ENCODE measurements around the gene VLDLR. TPM values are rescaled to one million over a fixed set of nuclear protein-coding genes. Genes with fewer than 3 reads are reported as not detected.
A peak's percentile ranks its signal among the peaks of the same experiment; 100 is the strongest.

The VLDLR gene
- total RNA-seq (10 to 100 TPM; 32.3 to 35.4 TPM), polyA plus RNA-seq (ENCODE audit: insufficient read length in 2 of 2) (10 to 100 TPM; 28.5 to 32.7 TPM)
- long read RNA-seq, donor 1, full-length matches to known transcripts, result 5 of 5 reads
- long read RNA-seq, donor 1, partial matches to known transcripts, result 0 of 5 reads
- long read RNA-seq, donor 1, other reads (novel, unspliced or antisense), result 0 of 5 reads
- long read RNA-seq, donor 2, full-length matches to known transcripts, result 1 of 1 reads
- long read RNA-seq, donor 2, partial matches to known transcripts, result 0 of 1 reads
- long read RNA-seq, donor 2, other reads (novel, unspliced or antisense), result 0 of 1 reads
- long read RNA-seq, donor 3, full-length matches to known transcripts, result 3 of 3 reads
- long read RNA-seq, donor 3, partial matches to known transcripts, result 0 of 3 reads
- long read RNA-seq, donor 3, other reads (novel, unspliced or antisense), result 0 of 3 reads
- long read RNA-seq, donor 4, partial matches to known transcripts, result 0 of 1 reads
- long read RNA-seq, donor 4, other reads (novel, unspliced or antisense), result 0 of 1 reads

- Histone ChIP-seq H3K4me3 (ENCODE audit: low read depth, low read length) (peak within 1 kb of the TSS; percentile 82), H3K9me3 (ENCODE audit: control insufficient read depth, insufficient read depth, low read length) (no peaks in the 10 kb centered on the region), H3K4me1 (ENCODE audit: control insufficient read depth, insufficient read depth, low read length) (peaks cover 13% of the 10 kb centered on the region), H3K27ac (ENCODE audit: low read depth, low read length) (peak within 1 kb of the TSS; percentile 78), H3K36me3 (ENCODE audit: control insufficient read depth, insufficient read depth, low read length) (no peaks in the 10 kb centered on the region), H3K27me3 (ENCODE audit: control insufficient read depth, insufficient read depth, low read length) (no peaks in the 10 kb centered on the region)
- peak; percentile 36 to 92 (median 66) for DNase-seq (ENCODE audit: low read depth in 4 of 6, low spot score in 6 of 6)
- WGBS (ENCODE audit: insufficient coverage), result 0% methylated on average over 62 of the region's 72 CpGs
These were observed at the start of gene VLDLR for GRCh38 chr9:2621722-2622460. TSS of gene VLDLR (plus strand) at chr9:2621787. CDS start at chr9:2622190, 403 bp downstream.

DNA sequence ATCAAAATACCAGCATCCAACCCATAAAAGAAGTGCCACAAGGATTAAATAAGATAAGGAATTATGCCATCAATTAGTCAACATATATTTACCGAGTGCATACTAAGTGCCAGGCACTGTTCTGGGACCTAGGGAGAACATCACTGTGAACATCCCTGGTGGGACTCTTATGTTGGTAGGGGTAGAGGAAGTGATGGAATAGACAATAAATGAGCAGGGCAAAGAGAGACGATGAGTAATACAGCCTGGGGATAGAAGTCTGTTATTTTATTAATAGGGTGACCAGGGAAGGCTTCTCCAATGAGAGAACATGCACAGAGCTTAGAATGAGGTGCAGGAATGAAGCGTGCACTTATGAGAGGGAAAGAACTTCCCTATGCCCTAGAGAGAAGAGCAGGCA, 47.4 kb upstream of the VLDLR start:
- H3K4me3 ChIP-seq (ENCODE audit: low read depth, low read length), result no peak overlapping the region
- no peaks in the 10 kb centered on the region for H3K9me3 ChIP-seq (ENCODE audit: control insufficient read depth, insufficient read depth, low read length)
- DNase-seq (ENCODE audit: low read depth in 4 of 6, low spot score in 6 of 6), result no peak
- H3K4me1 ChIP-seq (ENCODE audit: control insufficient read depth, insufficient read depth, low read length), result no peaks in the 10 kb centered on the region
- WGBS (ENCODE audit: insufficient coverage), result 86% methylated on average over 1 of the region's 3 CpGs
- no peak overlapping the region for H3K27ac ChIP-seq (ENCODE audit: low read depth, low read length)
- no peaks in the 10 kb centered on the region for H3K36me3 ChIP-seq (ENCODE audit: control insufficient read depth, insufficient read depth, low read length)
- no peaks in the 10 kb centered on the region for H3K27me3 ChIP-seq (ENCODE audit: control insufficient read depth, insufficient read depth, low read length)

DNA sequence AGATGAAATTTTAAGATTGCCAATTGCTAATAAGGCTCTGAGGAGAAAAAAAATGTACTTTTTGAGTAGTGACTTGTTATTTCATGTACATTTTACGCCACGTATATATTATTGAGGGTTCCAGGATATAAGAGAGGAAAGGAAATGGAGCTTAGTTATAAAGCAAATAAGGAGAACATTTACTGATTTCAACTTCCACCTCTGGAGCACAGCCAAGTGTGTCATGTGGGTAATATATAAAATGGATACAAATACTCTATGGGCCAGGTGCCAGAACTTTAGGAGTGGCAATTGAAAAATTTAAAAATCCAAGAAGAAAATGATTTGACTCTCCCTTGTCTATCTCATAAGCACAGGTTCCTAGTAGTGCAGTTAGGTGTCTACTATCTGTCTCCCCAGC, 45.0 kb upstream of the VLDLR start:
- Histone ChIP-seq H3K27ac (ENCODE audit: low read depth, low read length) (no peak overlapping the region), H3K27me3 (ENCODE audit: control insufficient read depth, insufficient read depth, low read length) (no peaks in the 10 kb centered on the region), H3K4me3 (ENCODE audit: low read depth, low read length) (no peak overlapping the region), H3K36me3 (ENCODE audit: control insufficient read depth, insufficient read depth, low read length) (no peaks in the 10 kb centered on the region), H3K9me3 (ENCODE audit: control insufficient read depth, insufficient read depth, low read length) (no peaks in the 10 kb centered on the region), H3K4me1 (ENCODE audit: control insufficient read depth, insufficient read depth, low read length) (no peaks in the 10 kb centered on the region)
- DNase-seq (ENCODE audit: low read depth in 4 of 6, low spot score in 6 of 6), result peak in 1 of 6 donors; percentile 48
- no CpG with 5 or more reads among the region's 2 CpGs for WGBS (ENCODE audit: insufficient coverage)

GRCh38 chr9:2583308-2584013, 38.1 kb upstream of the VLDLR start:
- no peaks in the 10 kb centered on the region for H3K36me3 ChIP-seq (ENCODE audit: control insufficient read depth, insufficient read depth, low read length)
- no peak overlapping the region for H3K27ac ChIP-seq (ENCODE audit: low read depth, low read length)
- no peaks in the 10 kb centered on the region for H3K9me3 ChIP-seq (ENCODE audit: control insufficient read depth, insufficient read depth, low read length)
- H3K4me1 ChIP-seq (ENCODE audit: control insufficient read depth, insufficient read depth, low read length), result no peaks in the 10 kb centered on the region
- H3K4me3 ChIP-seq (ENCODE audit: low read depth, low read length), result no peak overlapping the region
- H3K27me3 ChIP-seq (ENCODE audit: control insufficient read depth, insufficient read depth, low read length), result no peaks in the 10 kb centered on the region
- over 99% methylated on average over 11 of the region's 13 CpGs for WGBS (ENCODE audit: insufficient coverage)
- DNase-seq (ENCODE audit: low read depth in 4 of 6, low spot score in 6 of 6), result no peak

DNA sequence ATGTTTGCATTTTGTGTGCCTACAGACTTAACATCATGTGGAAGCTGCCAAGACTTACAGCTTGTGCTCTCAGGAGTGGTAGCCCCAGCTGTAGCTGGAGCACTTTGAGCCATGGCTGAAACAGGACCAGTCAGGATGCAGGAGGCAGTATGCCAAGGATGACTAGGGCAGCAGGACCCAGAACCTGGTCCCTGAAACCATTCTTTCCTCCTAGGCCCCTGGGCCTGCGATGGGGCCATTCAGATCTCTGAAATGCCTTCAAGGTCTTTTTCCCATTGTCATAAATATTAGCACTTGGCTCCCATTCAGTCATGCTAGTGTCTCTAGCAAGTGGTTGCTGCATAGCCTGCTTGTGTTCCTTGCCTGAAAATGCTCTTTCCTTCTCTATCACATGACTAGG, 29.6 kb upstream of the VLDLR start:
- WGBS (ENCODE audit: insufficient coverage), result 90% methylated on average over 1 of the region's 1 CpG
- no peaks in the 10 kb centered on the region for H3K36me3 ChIP-seq (ENCODE audit: control insufficient read depth, insufficient read depth, low read length)
- DNase-seq (ENCODE audit: low read depth in 4 of 6, low spot score in 6 of 6), result no peak
- no peak overlapping the region for H3K4me3 ChIP-seq (ENCODE audit: low read depth, low read length)
- no peaks in the 10 kb centered on the region for H3K27me3 ChIP-seq (ENCODE audit: control insufficient read depth, insufficient read depth, low read length)
- no peaks in the 10 kb centered on the region for H3K4me1 ChIP-seq (ENCODE audit: control insufficient read depth, insufficient read depth, low read length)
- no peak overlapping the region for H3K27ac ChIP-seq (ENCODE audit: low read depth, low read length)
- peaks cover 10% of the 10 kb centered on the region for H3K9me3 ChIP-seq (ENCODE audit: control insufficient read depth, insufficient read depth, low read length)

- H3K4me3 ChIP-seq (ENCODE audit: low read depth, low read length), result no peak overlapping the region
- DNase-seq (ENCODE audit: low read depth in 4 of 6, low spot score in 6 of 6), result no peak
- H3K9me3 ChIP-seq (ENCODE audit: control insufficient read depth, insufficient read depth, low read length), result peaks cover 10% of the 10 kb centered on the region
- H3K4me1 ChIP-seq (ENCODE audit: control insufficient read depth, insufficient read depth, low read length), result no peaks in the 10 kb centered on the region
- H3K36me3 ChIP-seq (ENCODE audit: control insufficient read depth, insufficient read depth, low read length), result no peaks in the 10 kb centered on the region
- H3K27me3 ChIP-seq (ENCODE audit: control insufficient read depth, insufficient read depth, low read length), result no peaks in the 10 kb centered on the region
- H3K27ac ChIP-seq (ENCODE audit: low read depth, low read length), result no peak overlapping the region
These were observed 27.8 kb upstream of the VLDLR start for GRCh38 chr9:2593744-2594143.

- DNase-seq (ENCODE audit: low read depth in 4 of 6, low spot score in 6 of 6), result peak in 1 of 6 donors; percentile 38
- no peaks in the 10 kb centered on the region for H3K4me1 ChIP-seq (ENCODE audit: control insufficient read depth, insufficient read depth, low read length)
- WGBS (ENCODE audit: insufficient coverage), result no CpG with 5 or more reads among the region's 2 CpGs
These were observed 25.6 kb upstream of the VLDLR start for GRCh38 chr9:2595973-2596372.

DNA sequence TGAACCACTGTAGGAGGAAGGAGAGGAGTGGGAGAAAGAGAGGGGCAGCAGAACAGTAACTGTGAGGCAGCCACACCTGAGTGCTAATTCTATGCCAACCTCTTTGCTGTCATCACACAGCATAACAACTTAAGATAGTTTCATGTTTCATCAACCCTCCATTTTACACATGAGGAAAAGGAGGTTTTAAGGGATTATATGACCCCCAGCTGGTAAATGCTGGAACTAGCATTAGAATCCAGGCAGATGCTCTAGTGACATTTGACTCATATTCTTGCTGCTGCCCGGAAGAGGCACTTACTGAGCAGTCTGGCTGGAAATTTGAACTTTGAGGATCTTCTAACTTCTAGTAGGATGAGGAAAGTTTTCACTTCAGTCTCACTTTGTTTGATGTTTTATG, 24.1 kb upstream of the VLDLR start:
- 100% methylated on average over 1 of the region's 1 CpG for WGBS (ENCODE audit: insufficient coverage)
- no peaks in the 10 kb centered on the region for H3K27me3 ChIP-seq (ENCODE audit: control insufficient read depth, insufficient read depth, low read length)
- H3K27ac ChIP-seq (ENCODE audit: low read depth, low read length), result no peak overlapping the region
- no peak for DNase-seq (ENCODE audit: low read depth in 4 of 6, low spot score in 6 of 6)
- H3K36me3 ChIP-seq (ENCODE audit: control insufficient read depth, insufficient read depth, low read length), result no peaks in the 10 kb centered on the region
- peaks cover 4% of the 10 kb centered on the region for H3K9me3 ChIP-seq (ENCODE audit: control insufficient read depth, insufficient read depth, low read length)
- H3K4me1 ChIP-seq (ENCODE audit: control insufficient read depth, insufficient read depth, low read length), result no peaks in the 10 kb centered on the region
- no peak overlapping the region for H3K4me3 ChIP-seq (ENCODE audit: low read depth, low read length)

More at GRCh38 chr9:2595973-2596372, 25.6 kb upstream of the VLDLR start:
- H3K36me3 ChIP-seq (ENCODE audit: control insufficient read depth, insufficient read depth, low read length), result no peaks in the 10 kb centered on the region
- H3K9me3 ChIP-seq (ENCODE audit: control insufficient read depth, insufficient read depth, low read length), result peaks cover 10% of the 10 kb centered on the region
- H3K27me3 ChIP-seq (ENCODE audit: control insufficient read depth, insufficient read depth, low read length), result no peaks in the 10 kb centered on the region
- H3K27ac ChIP-seq (ENCODE audit: low read depth, low read length), result no peak overlapping the region
- H3K4me3 ChIP-seq (ENCODE audit: low read depth, low read length), result no peak overlapping the region

DNA sequence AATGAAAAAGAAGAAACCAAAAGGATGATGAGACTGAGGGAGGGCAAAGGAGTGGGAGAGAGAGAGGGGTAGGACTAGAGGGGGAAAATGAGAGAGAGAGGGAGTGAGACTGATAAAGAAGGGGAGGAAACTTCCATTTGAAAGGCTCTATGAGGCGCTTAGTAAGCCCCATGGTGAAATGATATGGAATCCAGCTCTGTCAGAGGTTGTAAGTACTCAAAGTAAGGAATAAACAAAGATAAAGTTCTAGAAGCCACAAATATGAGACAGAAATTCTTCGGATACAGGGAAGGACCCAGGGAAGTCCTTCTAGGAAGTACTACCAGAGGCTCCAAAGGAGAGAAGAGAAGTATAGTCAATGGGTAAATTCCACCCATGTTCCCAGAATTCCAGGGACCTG, 21.7 kb upstream of the VLDLR start:
- no peaks in the 10 kb centered on the region for H3K4me1 ChIP-seq (ENCODE audit: control insufficient read depth, insufficient read depth, low read length)
- WGBS (ENCODE audit: insufficient coverage), result 25% methylated on average over 1 of the region's 2 CpGs
- H3K9me3 ChIP-seq (ENCODE audit: control insufficient read depth, insufficient read depth, low read length), result no peaks in the 10 kb centered on the region
- H3K27me3 ChIP-seq (ENCODE audit: control insufficient read depth, insufficient read depth, low read length), result no peaks in the 10 kb centered on the region
- no peaks in the 10 kb centered on the region for H3K36me3 ChIP-seq (ENCODE audit: control insufficient read depth, insufficient read depth, low read length)
- DNase-seq (ENCODE audit: low read depth in 4 of 6, low spot score in 6 of 6), result no peak
- H3K27ac ChIP-seq (ENCODE audit: low read depth, low read length), result no peak overlapping the region
- H3K4me3 ChIP-seq (ENCODE audit: low read depth, low read length), result no peak overlapping the region
